HEK293 (cell line): Measurements from ENCODE around the gene MKRN2.

Experiments used
- CTCF ChIP-seq: fragments of 450-650 bp; formaldehyde crosslinking; IDR thresholded peaks from 2 replicates; pipeline ENCODE4 v1.5.1; 2016; ENCODE audit warnings: missing biosample characterization, missing genetic modification characterization
- ZNF23 ChIP-seq: fragments of 450-650 bp; formaldehyde crosslinking; IDR thresholded peaks from 2 replicates; pipeline ENCODE4 v1.5.1; 2016; ENCODE audit warnings: missing biosample characterization, missing genetic modification characterization, borderline replicate concordance
- ZNF621 ChIP-seq: fragments of 450-650 bp; formaldehyde crosslinking; IDR thresholded peaks from 2 replicates; pipeline ENCODE4 v1.5.1; 2017; ENCODE audit warnings: missing biosample characterization, missing genetic modification characterization
- ZNF747 ChIP-seq: fragments of 450-650 bp; formaldehyde crosslinking; IDR thresholded peaks from 2 replicates; pipeline ENCODE4 v1.5.1; 2016; ENCODE audit warnings: missing biosample characterization, missing genetic modification characterization
- TF ChIP-seq, protein P1 (sequence below): fragments of 450-650 bp; IDR thresholded peaks from 2 replicates; pipeline ENCODE4 v1.5.1; 2018; ENCODE audit warnings: missing biosample characterization, missing genetic modification characterization
- TF ChIP-seq, protein P2 (sequence below): fragments of 450-650 bp; formaldehyde crosslinking; IDR thresholded peaks from 2 replicates; pipeline ENCODE4 v1.5.1; 2016; ENCODE audit warnings: missing biosample characterization, missing genetic modification characterization
- TF ChIP-seq, protein P3 (sequence below): fragments of 450-650 bp; formaldehyde crosslinking; IDR thresholded peaks from 2 replicates; pipeline ENCODE4 v1.5.1; 2016; ENCODE audit warnings: missing biosample characterization, missing genetic modification characterization, low read depth
- TF ChIP-seq, protein P4 (sequence below): fragments of 450-650 bp; formaldehyde crosslinking; IDR thresholded peaks from 2 replicates; pipeline ENCODE4 v1.5.1; 2016; ENCODE audit warnings: missing biosample characterization, missing genetic modification characterization

DNA sequence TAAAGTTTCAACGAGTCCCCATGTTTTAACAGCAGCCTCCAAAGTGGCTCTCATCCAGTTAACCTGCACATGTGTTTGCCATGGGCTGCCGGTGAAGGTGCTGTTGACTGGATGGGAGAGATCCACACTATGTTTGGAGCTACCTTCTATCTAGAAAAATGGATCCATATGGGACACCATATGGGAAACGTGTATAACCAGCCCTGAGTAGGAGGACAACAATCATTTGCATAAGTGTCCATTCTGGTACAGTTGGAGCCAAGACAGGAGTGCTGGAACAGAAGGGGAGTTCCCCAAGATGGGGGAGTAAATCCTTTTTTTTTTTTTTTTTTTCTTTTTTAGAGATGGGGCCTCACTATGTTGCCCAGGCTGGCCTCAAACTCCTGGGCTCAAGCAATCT is 36.6 kb downstream of the MKRN2 start:
- TF ChIP-seq ZNF621 (tag by site-specific recombination): no peak
- TF ChIP-seq, protein P1, sequence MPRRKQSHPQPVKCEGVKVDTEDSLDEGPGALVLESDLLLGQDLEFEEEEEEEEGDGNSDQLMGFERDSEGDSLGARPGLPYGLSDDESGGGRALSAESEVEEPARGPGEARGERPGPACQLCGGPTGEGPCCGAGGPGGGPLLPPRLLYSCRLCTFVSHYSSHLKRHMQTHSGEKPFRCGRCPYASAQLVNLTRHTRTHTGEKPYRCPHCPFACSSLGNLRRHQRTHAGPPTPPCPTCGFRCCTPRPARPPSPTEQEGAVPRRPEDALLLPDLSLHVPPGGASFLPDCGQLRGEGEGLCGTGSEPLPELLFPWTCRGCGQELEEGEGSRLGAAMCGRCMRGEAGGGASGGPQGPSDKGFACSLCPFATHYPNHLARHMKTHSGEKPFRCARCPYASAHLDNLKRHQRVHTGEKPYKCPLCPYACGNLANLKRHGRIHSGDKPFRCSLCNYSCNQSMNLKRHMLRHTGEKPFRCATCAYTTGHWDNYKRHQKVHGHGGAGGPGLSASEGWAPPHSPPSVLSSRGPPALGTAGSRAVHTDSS (tag by site-specific recombination): no peak
- TF ChIP-seq ZNF23: no peak
- TF ChIP-seq, protein P2, sequence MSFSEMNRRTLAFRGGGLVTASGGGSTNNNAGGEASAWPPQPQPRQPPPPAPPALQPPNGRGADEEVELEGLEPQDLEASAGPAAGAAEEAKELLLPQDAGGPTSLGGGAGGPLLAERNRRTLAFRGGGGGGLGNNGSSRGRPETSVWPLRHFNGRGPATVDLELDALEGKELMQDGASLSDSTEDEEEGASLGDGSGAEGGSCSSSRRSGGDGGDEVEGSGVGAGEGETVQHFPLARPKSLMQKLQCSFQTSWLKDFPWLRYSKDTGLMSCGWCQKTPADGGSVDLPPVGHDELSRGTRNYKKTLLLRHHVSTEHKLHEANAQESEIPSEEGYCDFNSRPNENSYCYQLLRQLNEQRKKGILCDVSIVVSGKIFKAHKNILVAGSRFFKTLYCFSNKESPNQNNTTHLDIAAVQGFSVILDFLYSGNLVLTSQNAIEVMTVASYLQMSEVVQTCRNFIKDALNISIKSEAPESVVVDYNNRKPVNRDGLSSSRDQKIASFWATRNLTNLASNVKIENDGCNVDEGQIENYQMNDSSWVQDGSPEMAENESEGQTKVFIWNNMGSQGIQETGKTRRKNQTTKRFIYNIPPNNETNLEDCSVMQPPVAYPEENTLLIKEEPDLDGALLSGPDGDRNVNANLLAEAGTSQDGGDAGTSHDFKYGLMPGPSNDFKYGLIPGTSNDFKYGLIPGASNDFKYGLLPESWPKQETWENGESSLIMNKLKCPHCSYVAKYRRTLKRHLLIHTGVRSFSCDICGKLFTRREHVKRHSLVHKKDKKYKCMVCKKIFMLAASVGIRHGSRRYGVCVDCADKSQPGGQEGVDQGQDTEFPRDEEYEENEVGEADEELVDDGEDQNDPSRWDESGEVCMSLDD (tag by site-specific recombination): no peak
- no peak for TF ChIP-seq CTCF (tag by site-specific recombination)
- TF ChIP-seq ZNF747: no peak
- TF ChIP-seq, protein P3, sequence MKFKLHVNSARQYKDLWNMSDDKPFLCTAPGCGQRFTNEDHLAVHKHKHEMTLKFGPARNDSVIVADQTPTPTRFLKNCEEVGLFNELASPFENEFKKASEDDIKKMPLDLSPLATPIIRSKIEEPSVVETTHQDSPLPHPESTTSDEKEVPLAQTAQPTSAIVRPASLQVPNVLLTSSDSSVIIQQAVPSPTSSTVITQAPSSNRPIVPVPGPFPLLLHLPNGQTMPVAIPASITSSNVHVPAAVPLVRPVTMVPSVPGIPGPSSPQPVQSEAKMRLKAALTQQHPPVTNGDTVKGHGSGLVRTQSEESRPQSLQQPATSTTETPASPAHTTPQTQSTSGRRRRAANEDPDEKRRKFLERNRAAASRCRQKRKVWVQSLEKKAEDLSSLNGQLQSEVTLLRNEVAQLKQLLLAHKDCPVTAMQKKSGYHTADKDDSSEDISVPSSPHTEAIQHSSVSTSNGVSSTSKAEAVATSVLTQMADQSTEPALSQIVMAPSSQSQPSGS (tag by site-specific recombination): no peak
- TF ChIP-seq, protein P4, sequence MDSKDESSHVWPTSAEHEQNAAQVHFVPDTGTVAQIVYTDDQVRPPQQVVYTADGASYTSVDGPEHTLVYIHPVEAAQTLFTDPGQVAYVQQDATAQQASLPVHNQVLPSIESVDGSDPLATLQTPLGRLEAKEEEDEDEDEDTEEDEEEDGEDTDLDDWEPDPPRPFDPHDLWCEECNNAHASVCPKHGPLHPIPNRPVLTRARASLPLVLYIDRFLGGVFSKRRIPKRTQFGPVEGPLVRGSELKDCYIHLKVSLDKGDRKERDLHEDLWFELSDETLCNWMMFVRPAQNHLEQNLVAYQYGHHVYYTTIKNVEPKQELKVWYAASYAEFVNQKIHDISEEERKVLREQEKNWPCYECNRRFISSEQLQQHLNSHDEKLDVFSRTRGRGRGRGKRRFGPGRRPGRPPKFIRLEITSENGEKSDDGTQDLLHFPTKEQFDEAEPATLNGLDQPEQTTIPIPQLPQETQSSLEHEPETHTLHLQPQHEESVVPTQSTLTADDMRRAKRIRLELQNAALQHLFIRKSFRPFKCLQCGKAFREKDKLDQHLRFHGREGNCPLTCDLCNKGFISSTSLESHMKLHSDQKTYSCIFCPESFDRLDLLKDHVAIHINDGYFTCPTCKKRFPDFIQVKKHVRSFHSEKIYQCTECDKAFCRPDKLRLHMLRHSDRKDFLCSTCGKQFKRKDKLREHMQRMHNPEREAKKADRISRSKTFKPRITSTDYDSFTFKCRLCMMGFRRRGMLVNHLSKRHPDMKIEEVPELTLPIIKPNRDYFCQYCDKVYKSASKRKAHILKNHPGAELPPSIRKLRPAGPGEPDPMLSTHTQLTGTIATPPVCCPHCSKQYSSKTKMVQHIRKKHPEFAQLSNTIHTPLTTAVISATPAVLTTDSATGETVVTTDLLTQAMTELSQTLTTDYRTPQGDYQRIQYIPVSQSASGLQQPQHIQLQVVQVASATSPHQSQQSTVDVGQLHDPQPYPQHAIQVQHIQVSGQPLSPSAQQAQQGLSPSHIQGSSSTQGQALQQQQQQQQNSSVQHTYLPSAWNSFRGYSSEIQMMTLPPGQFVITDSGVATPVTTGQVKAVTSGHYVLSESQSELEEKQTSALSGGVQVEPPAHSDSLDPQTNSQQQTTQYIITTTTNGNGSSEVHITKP (tag by site-specific recombination): no peak
